Measurements from ENCODE around the gene CACNA1B.
"Not testable (repeated sequence)": the region's sequence is repeated elsewhere in the genome, so short reads cannot be mapped to it uniquely, and the experiment has no call there.

Gene CACNA1B

DNA sequence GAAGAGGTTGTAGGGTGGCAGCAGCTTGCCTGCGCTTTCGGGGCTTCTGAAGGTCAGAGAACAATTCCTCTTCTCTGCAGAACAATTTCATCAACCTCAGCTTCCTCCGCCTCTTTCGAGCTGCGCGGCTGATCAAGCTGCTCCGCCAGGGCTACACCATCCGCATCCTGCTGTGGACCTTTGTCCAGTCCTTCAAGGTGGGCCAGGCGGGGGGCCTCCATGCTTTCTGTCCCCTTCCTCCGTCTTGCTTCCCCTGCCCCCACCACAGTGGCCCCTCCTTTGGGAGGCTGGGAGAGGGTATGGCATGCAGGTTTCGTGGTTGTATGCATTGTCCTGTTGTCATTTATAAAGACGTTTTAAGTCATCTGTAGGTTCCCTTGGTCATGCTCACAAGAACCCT, 195.8 kb downstream of the CACNA1B start:
- DNase-seq (ENCODE audit: low read depth), result no peak

DNA sequence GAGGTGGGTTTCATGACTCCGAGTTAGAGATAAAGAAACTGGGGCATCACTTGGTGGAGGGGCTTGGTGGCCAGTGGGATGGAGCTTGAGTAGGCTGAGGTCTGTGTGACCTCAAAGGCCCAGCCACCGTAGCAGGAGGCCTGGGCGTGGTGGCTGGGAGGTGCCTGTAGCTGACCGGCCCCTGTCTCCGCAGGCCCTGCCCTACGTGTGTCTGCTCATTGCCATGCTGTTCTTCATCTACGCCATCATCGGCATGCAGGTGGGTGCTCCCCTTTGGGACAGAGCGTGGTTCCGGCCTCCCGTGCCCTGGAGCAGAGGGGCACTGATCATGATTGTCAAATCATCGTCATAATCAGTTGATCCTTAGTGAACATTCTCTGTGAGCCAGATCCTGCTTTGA, 196.2 kb downstream of the CACNA1B start:
- DNase-seq (ENCODE audit: low read depth), result no peak

DNA sequence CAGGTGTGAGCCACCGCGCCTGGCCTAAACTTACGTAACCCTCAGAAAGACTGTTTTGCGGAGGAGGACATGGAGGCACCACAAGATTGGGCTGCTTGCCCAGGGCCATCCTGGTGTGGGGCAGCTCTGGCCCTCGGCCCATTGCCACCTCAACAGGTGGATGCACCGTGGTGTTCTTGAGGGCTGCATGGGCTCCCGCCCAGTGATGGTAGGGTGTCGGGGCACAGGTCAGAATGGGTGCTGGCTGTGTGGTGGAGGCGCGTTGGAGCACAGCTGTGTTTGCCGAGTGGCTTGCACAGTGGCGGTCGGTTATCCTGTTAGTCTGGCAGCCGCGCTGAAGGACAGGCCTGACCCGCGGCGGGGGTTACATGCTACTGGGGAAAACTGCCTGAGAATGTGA, 196.9 kb downstream of the CACNA1B start:
- no peak for DNase-seq (ENCODE audit: low read depth)

DNA sequence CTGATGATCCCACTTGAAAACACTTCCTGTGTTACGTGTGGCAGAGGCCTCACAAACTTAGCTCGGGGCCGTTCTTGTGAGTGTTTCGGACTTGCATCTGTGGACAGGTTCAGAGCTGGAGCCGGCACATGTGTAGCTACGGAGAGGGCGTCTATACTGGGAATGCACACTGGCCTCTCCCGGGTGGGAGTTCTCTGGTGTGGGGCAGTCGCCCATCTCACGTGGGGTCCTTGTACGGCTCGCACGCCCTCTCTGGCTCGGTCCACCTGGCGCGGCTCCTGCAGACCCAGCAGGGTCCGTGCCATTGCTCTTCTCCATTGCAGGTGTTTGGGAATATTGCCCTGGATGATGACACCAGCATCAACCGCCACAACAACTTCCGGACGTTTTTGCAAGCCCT, 197.9 kb downstream of the CACNA1B start:
- no peak for DNase-seq (ENCODE audit: low read depth)

DNA sequence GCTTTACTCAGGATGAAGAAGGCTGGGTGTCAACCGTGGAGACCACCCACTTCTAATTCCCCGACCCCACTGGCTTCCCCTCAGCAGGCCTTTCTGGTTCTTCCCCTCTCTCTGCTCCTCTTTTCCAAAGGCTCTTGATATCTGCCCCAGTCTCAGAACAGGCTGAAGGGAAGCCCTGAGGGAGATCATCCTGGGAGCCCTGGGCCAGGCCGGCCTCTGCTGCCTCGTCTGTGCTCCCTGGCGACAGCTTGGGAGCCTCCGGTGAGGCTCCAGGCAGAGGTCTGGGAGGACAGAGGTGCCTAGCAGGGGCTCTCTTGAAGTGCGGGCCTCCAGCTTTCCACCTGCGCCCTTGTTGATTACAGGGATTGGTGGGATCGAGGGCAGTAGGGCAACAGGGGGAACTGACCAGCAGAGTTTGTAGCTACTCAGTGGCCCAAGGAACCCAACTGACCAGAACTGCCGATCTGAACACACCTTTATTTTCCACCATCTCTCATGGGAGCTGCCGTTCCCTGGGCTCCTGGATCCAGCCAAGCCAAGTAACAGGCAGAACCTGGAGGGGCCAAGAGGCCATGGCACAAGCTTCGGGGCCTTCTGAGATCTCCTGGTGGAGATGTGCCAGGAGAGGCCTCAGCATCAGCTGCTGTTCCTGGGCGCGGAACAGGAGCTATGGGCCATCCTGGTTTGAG, 198.5 kb downstream of the CACNA1B start:
- no peak for DNase-seq (ENCODE audit: low read depth)

DNA sequence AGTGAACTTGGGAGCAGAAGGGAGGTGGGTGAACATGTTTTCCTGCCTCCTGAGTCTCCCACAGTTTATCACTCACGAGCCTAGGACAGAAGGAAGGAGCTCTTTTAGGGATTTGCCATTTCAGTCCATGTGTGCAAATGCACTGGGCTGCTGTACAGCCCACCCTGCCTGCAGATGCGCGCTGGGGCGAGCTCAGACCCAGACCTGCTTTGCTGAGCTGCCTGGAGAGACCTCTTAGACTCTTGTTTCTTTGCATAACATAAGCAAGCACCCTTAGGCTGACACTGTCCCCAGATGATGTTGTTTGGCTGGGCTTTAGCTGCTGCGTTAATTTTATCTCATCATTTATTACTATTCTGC, 199.0 kb downstream of the CACNA1B start:
- DNase-seq (ENCODE audit: low read depth), result no peak

DNA sequence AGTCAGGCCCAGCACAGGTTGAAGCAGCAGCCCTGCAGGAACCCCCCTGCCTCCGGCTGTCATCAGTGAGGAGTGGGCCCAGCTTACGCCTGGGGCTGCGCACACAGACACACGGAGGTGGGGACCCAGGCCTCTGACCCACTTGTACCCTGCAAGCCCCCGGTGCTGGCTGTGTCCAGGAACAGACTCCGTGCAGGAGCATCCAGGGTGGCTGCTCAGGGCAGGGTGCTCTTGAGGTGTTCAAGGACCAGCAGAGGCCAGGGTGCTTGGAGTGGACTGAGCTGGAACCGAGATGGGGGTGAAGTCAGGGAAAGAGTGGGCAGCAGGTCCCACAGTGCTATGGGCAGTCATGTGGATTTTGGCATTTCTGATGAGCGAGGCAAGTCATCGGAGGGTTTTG, 199.5 kb downstream of the CACNA1B start:
- no peak for DNase-seq (ENCODE audit: low read depth)

DNA sequence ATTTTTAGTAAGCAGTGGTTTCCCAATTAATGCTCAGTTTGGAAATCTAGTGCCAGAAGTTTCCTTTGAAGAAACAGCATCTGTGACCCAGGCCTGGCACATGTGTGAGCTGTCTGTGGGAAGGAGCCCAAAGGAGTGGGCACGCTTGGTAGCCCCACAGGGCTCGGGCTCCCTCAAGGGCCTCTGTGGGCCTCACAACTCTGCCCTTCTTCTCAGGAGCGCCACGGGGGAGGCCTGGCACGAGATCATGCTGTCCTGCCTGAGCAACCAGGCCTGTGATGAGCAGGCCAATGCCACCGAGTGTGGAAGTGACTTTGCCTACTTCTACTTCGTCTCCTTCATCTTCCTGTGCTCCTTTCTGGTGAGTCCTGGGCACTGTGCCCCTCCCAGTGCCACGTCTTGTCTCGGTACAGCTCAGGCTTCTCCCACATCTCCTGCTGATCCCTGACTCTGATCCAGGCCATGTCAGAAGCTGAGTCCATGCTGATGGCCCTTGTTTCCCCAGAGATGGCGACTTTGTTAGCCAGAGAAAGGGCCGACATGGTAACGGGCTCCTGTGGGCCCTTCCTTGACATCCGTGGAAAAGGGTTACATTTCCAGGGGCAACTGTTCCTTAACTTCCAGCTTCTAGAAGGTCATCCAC, 200.4 kb downstream of the CACNA1B start:
- no peak for DNase-seq (ENCODE audit: low read depth)

DNA sequence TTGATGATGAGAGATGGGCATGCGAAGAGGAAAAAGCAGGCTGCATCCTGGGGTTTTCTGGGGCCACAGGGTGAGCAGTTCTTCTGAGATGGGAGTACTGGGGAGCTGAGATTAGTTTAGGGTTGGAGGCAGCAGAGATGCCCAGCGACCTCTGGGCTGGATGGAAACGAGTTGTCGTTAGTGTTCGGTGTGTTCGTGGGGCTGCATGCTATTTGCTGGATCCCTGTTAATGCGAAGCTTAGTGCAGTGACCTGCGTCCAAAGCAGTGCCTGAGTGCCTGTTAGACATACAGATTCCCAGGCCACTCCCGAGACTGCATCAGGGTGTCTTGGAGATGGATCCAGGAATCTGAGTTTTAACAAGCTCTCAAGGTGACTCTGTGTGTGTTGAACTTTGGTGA, 201.3 kb downstream of the CACNA1B start:
- DNase-seq (ENCODE audit: low read depth), result no peak

DNA sequence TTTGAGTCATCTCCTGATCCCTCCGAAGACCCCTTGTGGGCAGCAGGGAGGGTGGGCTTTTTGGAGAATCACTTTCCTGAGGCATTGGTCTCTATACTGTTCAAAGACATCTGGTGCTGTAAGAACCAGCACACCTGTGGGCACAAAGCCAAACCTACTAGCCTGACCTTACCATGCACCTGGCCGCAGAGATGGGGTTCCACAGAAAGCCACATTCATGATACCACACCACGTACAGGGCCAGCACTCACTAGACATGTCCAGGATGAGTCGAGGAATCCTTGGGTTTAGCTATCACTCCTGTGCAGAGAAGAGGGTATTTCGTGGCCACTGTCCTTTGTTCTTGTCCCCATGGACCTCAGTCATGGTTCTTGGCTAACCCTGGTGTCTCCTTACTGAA, 203.4 kb downstream of the CACNA1B start:
- DNase-seq (ENCODE audit: low read depth), result no peak

DNA sequence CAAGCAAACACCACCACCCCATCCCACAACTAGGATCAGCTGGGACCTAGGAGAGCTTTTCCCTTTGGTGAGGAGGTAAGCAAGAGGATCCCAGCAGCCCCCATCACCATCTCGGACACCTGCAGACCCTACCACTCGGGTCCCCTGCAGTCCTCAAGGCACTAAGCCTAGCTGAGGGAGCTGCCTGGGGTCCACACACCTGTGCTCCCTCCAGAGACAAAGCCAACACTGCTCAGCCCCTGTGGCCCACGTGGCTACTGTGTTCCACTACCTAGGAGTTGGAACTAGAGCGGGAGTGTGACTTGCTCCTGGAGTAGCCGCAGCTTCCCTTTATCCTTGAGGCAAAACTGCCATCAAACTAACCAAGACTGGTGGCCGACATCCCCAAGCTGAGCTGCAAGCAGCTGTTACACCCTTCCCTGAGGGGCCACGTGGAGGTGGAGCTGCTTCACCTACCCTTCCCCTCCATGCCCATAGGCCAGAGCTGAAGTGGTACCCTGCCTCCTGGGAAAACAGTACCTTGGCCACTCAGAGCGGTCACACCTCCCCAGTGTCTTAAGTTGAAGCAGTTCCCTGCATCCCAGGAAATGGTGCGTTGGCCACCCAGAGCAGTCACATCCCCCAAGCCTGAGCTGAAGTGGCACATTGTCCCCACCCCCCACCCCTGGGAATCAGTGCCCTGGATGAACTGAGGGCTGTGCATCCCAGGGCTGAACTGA, 205.5 kb downstream of the CACNA1B start:
- no peak for DNase-seq (ENCODE audit: low read depth)

DNA sequence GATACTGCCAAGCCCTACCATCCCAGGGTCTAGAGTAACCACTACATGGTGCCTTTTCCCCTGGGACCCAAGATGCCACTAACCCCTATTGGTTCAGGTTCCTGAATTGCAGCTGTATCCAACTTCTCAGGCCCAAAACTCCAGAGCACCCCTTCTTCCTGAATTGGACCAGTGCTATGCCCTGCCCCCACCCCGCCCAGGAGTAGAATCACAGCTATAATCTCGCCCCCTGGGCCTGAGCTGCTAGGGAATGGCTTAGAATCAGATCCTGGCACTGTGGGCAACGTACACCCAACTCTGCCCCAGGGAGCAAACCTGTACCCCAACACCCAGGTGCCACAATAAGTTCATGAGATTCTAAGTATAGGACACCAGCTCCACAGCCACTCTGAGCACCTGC, 206.3 kb downstream of the CACNA1B start:
- no peak for DNase-seq (ENCODE audit: low read depth)

DNA sequence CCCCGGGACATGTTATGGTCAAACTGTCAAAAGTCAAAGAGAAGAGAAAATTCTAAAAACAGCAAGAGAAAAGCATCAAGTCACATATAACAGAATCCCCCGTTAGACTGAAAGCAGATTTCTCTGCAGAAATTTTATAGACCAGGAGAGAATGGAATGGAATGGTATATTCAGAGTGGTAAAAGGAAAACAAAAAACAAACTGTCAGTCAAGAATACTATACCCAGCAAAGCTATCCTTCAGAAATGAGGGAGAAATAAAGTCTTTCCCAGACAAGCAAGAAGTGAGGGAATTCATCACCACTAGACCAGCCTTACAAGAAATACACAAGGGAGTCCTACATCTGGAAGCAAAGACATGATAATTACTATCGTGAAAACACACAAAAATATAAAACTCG, 208.0 kb downstream of the CACNA1B start:
- no peak for DNase-seq (ENCODE audit: low read depth)

DNA sequence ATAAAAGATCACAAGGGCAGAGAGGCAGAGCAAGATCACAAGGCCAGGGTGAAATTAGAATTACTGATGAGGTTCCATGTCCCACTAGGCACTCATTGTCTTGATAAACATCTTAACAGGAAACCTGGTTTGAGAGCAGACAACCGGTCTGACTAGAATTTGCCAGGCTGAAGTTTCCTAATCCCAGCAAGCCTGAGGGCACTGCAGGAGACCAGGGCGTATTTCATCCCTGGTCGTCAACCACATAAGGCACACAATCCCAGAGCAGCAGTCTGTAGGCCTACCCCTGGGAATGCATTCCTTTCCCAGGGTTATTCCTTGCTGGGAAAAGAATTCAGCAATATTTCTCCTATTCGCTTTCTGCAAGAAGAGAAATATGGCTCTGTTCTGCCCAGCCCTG, 214.5 kb downstream of the CACNA1B start:
- DNase-seq (ENCODE audit: low read depth), result not testable (repeated sequence)

DNA sequence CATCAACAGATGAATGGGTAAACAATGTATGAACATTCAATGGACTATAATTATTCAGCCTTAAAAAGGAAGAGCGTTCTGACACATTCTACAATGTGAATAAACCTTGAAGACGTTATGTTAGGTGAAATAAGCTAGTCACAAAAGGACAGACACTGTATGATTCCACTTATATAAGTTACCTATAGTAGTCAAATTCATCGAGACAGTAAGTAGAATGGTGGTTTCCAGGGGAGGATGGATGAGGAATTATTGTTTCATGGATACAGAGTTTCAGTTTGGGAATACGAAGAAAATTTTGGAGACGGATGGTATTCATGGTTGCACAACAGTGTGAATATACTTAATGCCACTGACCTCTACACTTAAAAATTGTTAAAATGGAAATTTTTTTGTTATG, 216.4 kb downstream of the CACNA1B start:
- no peak for DNase-seq (ENCODE audit: low read depth)

DNA sequence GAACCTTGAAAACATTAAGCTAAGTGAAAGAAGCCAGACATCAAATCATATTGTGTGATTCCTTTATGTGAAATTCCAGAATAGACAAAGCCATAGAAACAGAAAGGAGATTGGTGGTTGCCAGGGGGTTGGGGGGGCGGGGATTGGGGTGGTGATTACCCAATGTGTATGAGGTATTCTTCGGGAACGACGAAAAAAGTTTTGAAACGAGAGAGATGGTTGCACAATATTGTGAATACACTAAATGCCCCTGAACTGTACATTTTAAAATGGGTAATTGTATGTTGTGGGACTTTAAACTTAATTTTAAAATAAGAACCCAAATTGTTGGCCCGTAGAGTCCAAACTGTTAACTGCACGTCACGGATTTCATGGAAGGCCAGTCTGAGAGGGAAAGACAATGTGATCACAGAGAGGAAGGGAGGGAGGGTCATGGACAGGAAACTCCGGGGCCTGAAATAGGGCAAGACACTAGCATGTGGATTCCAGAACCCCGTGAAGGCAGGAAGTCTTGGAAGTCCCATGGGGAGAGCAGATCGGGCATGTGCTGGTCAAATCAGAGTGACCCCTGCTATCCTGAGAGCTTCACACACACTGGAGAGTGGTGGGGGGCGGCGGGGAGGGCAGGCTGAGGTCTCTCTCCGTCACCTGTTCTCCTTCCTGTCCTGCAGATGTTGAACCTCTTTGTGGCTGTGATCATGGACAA, 218.4 kb downstream of the CACNA1B start:
- no peak for DNase-seq (ENCODE audit: low read depth)

DNA sequence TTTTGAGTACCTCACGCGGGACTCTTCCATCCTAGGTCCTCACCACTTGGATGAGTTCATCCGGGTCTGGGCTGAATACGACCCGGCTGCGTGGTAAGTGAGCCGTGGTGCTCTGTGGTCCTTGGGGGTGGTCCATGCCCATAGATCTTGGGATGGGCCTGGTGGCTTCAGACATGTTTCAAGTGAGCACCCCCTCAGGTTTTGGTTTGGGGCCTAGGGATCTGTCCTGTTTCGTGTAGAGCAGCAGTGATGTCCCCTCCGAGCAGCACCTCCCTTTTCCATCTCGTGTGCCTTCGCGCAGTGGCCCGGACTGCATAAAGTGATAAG, 218.9 kb downstream of the CACNA1B start:
- no peak for DNase-seq (ENCODE audit: low read depth)

DNA sequence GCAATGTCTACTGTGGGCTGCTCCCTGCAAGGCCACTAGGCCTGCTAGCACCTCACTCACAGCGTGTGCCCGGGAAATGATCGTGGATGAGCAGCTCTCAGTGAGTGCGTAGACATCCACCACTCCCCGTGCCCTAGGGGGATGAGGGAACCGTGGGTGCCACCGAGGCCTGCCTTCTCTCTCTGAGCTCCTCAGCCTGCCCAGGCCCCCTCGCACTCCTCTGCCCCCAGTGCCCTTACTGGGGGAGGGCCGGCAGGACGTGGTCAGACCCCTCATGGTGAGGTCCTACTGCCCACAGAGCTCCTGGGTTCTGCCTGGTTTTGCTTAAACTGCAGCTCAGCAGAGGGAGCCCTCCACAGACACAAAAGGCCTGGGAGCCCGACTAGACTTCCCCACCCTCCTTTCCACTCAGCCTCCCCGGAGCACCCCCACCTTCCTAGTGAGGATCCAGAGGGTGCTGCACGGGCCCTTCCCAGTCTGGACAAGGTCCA, 220.0 kb downstream of the CACNA1B start:
- DNase-seq (ENCODE audit: low read depth), result no peak

DNA sequence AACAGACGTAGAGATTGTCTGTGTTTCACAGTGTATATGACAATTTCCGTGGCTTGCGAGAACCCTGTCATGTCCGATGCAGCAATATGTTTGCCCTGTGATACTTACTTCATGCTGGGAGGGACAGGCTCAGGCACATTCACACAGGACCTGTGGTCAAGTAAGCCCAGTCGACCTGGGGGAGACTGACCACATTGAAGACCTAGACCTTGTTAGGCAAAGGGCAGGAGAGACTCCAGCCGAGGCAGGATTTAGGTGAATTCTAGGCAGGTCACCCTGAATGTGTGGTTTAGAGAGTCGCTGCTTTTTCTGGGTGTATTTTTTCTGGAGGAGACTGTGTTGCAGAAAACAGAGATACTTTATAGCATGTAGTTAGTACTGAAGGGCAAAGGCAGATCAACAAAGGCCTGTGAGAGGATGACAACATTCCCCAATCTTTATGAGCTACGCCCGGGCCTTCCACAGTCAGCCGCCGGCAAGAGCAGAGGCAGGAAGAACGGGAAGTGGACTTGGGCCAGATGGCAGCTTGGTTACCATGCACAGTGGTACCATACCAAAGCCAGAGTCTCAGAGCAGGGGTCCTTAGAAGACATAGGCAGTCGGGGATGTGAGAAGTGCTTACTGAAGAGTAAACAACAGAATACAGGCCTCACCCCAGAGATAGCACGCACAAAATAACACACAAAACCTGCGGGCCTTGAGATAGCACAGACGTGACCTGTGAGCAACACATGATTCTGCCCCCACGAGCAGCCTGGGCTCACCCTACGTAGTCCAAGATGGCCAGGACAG, 220.7 kb downstream of the CACNA1B start:
- DNase-seq (ENCODE audit: low read depth), result no peak

DNA sequence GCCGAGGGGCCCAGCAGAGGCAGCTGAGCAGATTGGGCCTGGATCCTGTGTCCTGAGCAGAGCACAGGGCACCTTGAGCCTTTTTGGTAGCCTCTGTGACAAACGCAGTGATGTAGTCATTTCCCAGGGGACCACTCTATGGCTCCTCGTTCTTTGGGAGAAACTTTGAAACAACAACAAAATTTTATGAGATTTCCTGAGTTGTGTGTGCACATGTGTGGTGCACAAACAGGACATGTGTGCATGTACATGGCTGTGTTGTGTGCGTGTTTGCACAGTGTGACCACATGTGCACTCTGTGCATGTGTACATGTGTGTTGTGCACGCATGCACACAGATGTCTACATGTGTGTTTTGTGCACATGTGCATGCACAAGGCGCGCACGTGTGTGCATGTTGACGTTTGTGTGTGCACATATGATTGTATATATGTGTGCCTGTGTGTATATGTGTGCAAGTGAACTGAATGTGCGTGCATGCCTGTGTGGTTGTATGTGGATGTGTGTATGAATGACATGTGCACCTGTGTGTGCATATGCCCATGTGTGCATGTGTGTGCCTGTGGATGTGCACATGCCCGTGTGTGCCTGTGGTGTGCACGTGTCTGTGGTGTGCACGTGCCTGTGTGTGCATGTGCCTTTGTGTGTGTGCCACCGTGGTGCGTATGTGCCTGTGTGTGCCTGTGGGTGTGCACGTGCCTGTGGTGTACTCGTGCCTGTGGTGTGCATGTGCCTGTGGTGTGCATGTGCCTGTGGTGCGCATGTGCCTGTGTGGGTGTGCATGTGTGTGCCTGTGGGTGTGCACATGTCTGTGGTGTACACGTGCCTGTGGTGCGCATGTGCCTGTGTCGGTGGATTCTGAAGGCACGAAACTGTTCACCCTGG, 221.6 kb downstream of the CACNA1B start:
- no peak for DNase-seq (ENCODE audit: low read depth)

Data from activated T-cell treated with anti-CD3 and anti-CD28 coated beads for 1 hour (primary cell).